HG03460 (cell line): Measurements from ENCODE around the gene ZBTB11.
A peak's percentile ranks its signal among the peaks of the same experiment; 100 is the strongest.
"Not testable (repeated sequence)": the region's sequence is repeated elsewhere in the genome, so short reads cannot be mapped to it uniquely, and the experiment has no call there.

Experiments used
- ATAC-seq: cut with Tn5 transposase; IDR thresholded peaks from one replicate; pipeline ENCODE4 v1.9.1; 2021; ENCODE audit not compliant: unreplicated experiment

Gene ZBTB11

GRCh38 chr3:101676765-101677435 lies at the start of gene ZBTB11:
ZBTB11 (minus strand) TSS chr3:101677132; CDS start chr3:101676914, 218 bp downstream.
- ATAC-seq, result peak; percentile 61

DNA sequence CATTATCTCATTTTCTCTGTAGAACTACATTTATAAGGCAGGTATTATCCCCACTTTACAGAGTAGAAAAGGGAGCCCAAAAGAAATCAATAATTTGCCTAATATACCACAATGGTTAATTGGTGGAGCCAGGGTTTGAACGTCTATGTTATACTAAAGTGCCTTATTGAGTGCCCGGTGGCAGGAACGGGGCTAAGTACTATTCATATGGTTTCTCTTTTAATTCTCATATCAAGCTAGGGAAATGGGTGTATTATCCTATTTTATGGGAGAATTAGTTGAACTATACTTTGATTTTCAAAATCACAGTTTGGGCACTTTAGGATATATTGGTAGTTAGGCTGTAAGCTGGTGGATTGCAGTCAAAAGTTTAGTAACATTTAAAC lies 49.0 kb upstream of the ZBTB11 start:
- no peak for ATAC-seq

- peak; percentile 19 for ATAC-seq
These were observed 48.4 kb upstream of the ZBTB11 start for GRCh38 chr3:101725194-101725889.

DNA sequence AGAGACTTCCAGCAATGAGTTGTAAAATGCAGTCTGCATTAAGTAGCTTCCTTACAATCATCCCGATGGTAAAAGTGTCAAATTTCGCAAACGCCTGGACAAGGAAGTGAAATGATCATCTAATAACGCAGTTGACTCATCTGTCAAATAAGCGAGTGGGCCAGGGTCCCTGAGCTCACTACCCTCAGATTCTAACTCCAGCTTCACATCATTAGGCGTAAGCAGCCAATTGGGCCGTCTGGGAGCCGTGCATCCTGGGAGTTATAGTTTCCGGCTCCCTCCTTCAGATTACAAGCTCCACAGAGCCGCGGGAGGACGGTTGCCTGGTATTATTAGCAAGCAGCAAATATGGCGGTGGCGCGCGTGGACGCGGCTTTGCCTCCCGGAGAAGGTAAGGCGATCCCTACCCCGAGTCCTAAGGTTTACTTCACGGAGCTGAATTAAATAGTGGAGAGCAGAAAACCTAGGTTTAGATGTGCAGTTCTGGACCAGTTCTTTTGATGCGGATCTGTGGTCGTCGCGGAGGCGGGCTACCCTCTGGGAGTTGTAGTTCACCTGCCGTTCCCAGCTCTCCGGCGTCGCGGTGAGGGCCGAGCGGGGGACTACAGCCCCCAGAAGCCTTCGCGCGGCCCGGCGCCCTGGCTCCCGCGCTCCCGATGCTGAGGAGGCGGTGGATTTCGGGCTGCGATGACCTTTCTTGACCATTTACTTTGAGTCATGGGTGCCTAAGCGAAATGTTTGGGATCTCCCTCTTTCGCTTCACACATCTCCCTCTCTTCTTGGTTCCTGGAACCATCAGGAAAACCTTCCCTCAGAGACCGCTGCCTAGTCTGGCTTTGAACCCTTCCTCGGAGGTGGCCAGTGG lies 47.6 kb upstream of the ZBTB11 start, which contains the start of gene CEP97:
CEP97 (plus strand) TSS at position 286 of the 865 bp plus-strand sequence; CDS start at position 349, 63 bp downstream.
- ATAC-seq, result peak; percentile 88

DNA sequence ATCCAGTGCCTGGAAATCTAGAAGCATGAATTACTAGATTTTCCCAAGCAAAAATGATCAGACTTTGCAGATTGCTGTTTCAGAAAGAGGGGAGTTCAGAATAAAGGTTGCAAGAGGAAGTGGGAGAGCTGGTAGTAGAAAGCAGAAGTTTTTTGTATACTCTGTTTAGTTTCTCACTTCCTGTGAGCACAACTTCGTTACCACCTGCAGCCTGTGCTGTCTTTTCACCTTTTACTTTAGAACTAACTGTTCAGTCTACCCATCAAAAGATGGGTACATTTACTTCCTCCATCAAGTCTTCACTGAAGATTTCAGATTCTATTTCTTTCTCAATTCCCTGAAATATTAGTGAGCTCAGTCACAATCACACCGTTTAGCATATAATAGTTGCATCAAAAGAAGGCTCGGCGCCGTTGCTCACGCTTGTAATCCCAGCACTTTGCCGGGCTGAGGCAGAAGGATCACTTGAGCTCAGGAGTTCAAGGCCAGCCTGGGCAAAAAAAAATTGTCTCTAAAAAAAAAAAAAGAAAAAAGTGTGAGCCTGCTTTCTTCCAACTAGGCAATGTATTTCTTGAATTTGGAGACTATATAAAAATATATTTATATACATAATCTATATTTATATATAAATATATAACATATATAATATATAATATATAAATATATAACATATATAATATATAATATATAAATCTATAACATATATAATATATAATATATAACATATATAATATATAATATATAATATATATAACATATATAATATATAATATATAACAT lies 45.7 kb upstream of the ZBTB11 start:
- peak; percentile 52 for ATAC-seq

DNA sequence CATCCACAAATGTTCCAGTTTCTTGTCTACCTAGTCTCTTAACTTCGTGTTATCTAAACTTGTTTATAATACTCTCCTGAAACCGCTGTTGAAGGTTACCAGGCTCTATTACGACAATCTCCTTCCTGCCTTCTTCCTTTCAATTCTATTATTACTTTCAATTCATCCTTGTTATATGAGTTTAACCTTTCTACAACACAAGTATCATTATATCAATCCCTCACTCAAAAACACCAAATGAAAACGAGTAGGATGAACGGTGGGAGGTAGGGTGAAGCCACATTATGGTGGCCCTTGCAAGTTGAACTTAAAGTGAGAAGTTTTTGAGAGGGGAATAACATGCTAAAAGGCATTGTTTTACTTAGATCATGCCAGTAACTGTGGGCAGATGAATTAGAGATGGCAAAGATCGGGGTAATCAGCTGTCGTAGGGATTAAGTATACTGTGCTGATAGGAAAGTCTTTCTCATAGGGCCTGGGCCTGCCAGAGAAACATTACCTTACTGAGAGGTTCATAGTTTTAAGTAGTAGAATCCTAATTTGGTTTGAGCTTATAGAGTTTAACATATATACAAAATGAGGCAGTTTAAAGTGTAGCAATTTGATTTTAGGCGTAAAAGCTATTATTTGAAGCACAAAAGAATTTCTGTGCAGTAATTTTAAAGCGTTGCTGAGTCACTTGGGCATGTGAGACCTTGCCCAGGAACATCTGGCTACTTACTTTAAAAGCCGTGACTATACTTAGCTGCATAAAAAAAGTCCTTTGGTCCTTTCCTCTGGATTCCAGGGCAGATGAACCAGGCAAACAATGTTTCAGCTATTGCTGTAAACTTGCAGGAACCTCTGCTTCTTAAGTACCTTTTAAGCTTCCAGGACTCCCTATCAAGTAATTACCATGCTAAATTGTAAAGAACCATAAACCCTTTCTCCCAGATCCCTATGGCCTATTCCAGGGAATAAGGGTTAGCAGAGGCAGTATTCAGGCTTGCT lies 44.2 kb upstream of the ZBTB11 start:
- ATAC-seq, result no peak

DNA sequence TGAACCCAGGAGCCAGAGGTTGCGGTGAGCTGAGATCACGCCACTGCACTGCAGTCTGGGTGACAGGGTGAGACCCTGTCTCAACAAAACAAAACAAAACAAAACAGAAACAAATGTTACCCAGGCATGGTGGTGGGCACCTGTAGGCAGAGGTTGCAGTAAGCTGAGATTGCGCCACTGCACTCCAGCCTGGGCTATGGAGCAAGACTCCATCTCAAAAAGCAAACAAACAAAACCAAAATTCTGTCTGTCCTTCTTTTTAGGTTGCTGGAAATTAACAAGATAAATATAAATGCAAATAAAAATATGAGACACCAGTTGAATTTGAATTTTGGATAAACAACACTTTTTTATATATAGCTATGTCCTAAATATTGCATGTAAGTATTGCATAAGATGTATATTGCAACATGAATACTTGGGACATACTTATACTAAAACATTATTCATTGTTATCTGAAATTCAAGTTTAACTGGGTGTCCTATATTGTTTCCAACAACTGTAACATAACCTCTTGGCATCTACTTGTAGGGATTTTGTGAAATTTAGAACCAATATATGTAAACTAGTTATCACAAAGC lies 42.8 kb upstream of the ZBTB11 start:
- ATAC-seq, result no peak

- ATAC-seq, result no peak
These were observed 41.5 kb upstream of the ZBTB11 start for GRCh38 chr3:101718455-101718854.

DNA sequence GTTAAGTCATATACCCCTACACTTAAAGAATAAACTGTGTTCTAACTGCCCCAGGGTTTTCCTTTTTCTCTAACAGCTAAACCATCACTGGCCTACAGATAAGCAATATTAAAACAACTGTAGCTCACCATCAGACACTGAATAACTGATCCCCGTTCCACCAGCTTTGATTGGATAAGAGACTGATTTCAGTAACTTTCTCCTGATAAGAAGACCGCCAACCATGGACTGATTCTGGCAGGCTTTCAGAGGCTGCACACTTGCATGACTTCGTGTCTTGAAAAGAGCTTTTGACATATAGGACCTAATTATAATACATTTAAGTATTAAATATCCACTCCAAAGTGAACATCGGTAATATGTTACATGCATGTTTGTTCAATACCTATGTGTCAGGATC lies 32.2 kb upstream of the ZBTB11 start:
- no peak for ATAC-seq

DNA sequence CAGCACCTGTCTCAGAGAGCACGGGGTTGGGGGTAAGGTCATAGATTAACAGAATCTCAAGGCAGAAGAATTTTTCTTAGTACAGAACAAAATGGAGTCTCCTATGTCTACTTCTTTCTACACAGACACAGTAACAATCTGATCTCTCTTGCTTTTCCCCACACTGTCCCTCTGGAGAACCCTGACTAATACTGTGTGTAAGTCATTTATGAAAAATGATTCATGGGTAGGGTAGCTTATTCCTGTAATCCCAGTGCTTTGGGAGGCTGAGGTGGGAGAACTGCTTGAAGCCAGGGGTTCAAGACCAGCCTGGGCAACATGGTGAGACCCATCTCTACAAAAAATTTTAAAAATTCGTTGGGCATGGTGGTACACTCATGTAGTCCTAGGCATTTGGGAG lies 27.7 kb upstream of the ZBTB11 start:
- ATAC-seq, result not testable (repeated sequence)

DNA sequence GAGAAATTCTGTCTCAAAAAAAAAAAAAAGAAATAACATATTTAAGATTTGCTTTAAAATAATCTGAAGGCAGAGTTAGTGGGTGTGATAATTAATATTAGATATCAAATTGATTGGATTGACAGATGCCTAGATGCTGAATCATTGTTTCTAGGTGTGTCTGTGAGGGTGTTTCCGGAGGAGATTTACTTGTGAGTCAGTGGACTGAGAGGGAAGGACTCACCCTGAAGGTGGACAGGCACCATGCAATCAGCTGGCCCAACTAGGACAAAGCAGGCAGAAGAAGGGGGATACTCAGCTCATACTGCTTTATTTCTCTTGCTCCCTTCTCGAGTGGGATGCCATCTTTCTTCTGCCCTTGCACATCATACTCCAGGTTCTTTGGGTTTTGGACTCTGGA lies 26.2 kb upstream of the ZBTB11 start:
- no peak for ATAC-seq

- no peak for ATAC-seq
These were observed 25.8 kb upstream of the ZBTB11 start for GRCh38 chr3:101702726-101703125.

- ATAC-seq, result no peak
These were observed 25.0 kb upstream of the ZBTB11 start for GRCh38 chr3:101701696-101702634.

DNA sequence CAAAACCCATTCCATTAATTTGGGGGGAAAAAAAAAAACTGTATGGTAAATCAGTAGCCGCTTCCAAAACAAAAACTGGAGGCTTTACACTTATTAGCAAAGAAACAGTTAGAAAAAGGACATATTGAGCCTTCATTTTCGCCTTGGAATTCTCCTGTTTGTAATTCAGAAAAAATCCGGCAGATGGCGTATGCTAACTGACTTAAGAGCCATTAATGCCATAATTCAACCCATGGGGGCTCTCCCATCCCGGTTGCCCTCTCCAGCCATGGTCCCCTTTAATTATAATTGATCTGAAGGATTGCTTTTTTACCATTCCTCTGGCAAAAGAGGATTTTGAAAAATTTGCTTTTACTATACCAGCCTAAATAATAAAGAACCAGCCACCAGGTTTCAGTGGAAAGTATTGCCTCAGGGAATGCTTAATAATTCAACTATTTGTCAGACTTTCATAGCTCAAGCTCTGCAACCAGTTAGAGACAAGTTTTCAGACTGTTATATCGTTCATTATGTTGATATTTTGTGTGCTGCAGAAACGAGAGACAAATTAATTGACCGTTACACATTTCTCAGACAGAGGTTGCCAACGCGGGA lies 18.9 kb upstream of the ZBTB11 start:
- no peak for ATAC-seq

- not testable (repeated sequence) for ATAC-seq
These were observed 17.9 kb upstream of the ZBTB11 start for GRCh38 chr3:101694836-101695235.

DNA sequence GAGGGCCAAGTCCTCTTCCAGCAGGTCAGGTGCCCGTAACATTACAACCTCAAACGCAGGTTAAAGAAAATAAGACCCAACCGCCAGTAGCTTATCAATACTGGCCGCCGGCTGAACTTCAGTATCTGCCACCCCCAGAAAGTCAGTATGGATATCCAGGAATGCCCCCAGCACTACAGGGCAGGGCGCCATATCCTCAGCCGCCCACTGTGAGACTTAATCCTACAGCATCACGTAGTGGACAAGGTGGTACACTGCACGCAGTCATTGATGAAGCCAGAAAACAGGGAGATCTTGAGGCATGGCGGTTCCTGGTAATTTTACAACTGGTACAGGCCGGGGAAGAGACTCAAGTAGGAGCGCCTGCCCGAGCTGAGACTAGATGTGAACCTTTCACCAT lies 16.6 kb upstream of the ZBTB11 start:
- peak; percentile 75 for ATAC-seq
